ENCODE data around the gene LPA.

LPA gene

GRCh38 chr6:160505970-160506369 is 158.1 kb downstream of the LPA start:
- TF ChIP-seq MAX (IDR thresholded peaks at IDR 0.05) (no peak), EP300 (IDR thresholded peaks at IDR 0.05; ENCODE audit: borderline replicate concordance) (no peak), CEBPB (IDR thresholded peaks at IDR 0.05) (no peak), RAD21 (IDR thresholded peaks at IDR 0.05; ENCODE audit: low read depth) (no peak), FOXM1 (IDR thresholded peaks at IDR 0.05; ENCODE audit: borderline replicate concordance, low read depth) (no peak), TCF12 (IDR thresholded peaks at IDR 0.05; ENCODE audit: low read depth) (no peak), USF1 (IDR thresholded peaks at IDR 0.05) (no peak), EGR1 (IDR thresholded peaks at IDR 0.05) (no peak), ZBTB7A (IDR thresholded peaks at IDR 0.05; ENCODE audit: low read depth) (no peak), TEAD4 (IDR thresholded peaks at IDR 0.05) (no peak), NFIC (IDR thresholded peaks at IDR 0.05) (no peak), CREB1 (IDR thresholded peaks at IDR 0.05; ENCODE audit: low read depth) (no peak), REST (IDR thresholded peaks at IDR 0.05; ENCODE audit: low read depth) (no peak), YY1 (IDR thresholded peaks at IDR 0.05; ENCODE audit: low read depth) (no peak), TAF1 (IDR thresholded peaks at IDR 0.05; ENCODE audit: low read depth) (no peak)

- no peak for TF ChIP-seq CEBPB (IDR thresholded peaks at IDR 0.05)
- no peak for TF ChIP-seq FOXM1 (IDR thresholded peaks at IDR 0.05; ENCODE audit: borderline replicate concordance, low read depth)
- no peak for TF ChIP-seq ZBTB7A (IDR thresholded peaks at IDR 0.05; ENCODE audit: low read depth)
- TF ChIP-seq TAF1 (IDR thresholded peaks at IDR 0.05; ENCODE audit: low read depth): no peak
- no peak for TF ChIP-seq EGR1 (IDR thresholded peaks at IDR 0.05)
- TF ChIP-seq TEAD4 (IDR thresholded peaks at IDR 0.05): no peak
- TF ChIP-seq MAX (IDR thresholded peaks at IDR 0.05): no peak
- TF ChIP-seq YY1 (IDR thresholded peaks at IDR 0.05; ENCODE audit: low read depth): no peak
- no peak for TF ChIP-seq TCF12 (IDR thresholded peaks at IDR 0.05; ENCODE audit: low read depth)
- TF ChIP-seq RAD21 (IDR thresholded peaks at IDR 0.05; ENCODE audit: low read depth): no peak
- no peak for TF ChIP-seq REST (IDR thresholded peaks at IDR 0.05; ENCODE audit: low read depth)
- TF ChIP-seq CREB1 (IDR thresholded peaks at IDR 0.05; ENCODE audit: low read depth): no peak
- no peak for TF ChIP-seq EP300 (IDR thresholded peaks at IDR 0.05; ENCODE audit: borderline replicate concordance)
- no peak for TF ChIP-seq USF1 (IDR thresholded peaks at IDR 0.05)
- TF ChIP-seq NFIC (IDR thresholded peaks at IDR 0.05): no peak
Observed at GRCh38 chr6:160500639-160501038, 163.4 kb downstream of the LPA start.

GRCh38 chr6:160494576-160494975 is 169.5 kb downstream of the LPA start:
- no peak for TF ChIP-seq EGR1 (IDR thresholded peaks at IDR 0.05)
- no peak for TF ChIP-seq ZBTB7A (IDR thresholded peaks at IDR 0.05; ENCODE audit: low read depth)
- no peak for TF ChIP-seq USF1 (IDR thresholded peaks at IDR 0.05)
- no peak for TF ChIP-seq TCF12 (IDR thresholded peaks at IDR 0.05; ENCODE audit: low read depth)
- TF ChIP-seq REST (IDR thresholded peaks at IDR 0.05; ENCODE audit: low read depth): no peak
- no peak for TF ChIP-seq TEAD4 (IDR thresholded peaks at IDR 0.05)
- TF ChIP-seq RAD21 (IDR thresholded peaks at IDR 0.05; ENCODE audit: low read depth): no peak
- no peak for TF ChIP-seq MAX (IDR thresholded peaks at IDR 0.05)
- TF ChIP-seq YY1 (IDR thresholded peaks at IDR 0.05; ENCODE audit: low read depth): no peak
- TF ChIP-seq NFIC (IDR thresholded peaks at IDR 0.05): no peak
- no peak for TF ChIP-seq CEBPB (IDR thresholded peaks at IDR 0.05)
- no peak for TF ChIP-seq EP300 (IDR thresholded peaks at IDR 0.05; ENCODE audit: borderline replicate concordance)
- TF ChIP-seq FOXM1 (IDR thresholded peaks at IDR 0.05; ENCODE audit: borderline replicate concordance, low read depth): no peak
- TF ChIP-seq TAF1 (IDR thresholded peaks at IDR 0.05; ENCODE audit: low read depth): no peak
- no peak for TF ChIP-seq CREB1 (IDR thresholded peaks at IDR 0.05; ENCODE audit: low read depth)

Measured in Ishikawa (cell line).